Endothelial cell (in vitro differentiated cells): ENCODE data around the gene NPTN. TPM values are rescaled to one million over a fixed set of nuclear protein-coding genes. Genes with fewer than 3 reads are reported as not detected.
"Not testable (repeated sequence)": the region's sequence is repeated elsewhere in the genome, so short reads cannot be mapped to it uniquely, and the experiment has no call there.

Experiments used
- DNase-seq: peaks from one replicate; pipeline ENCODE4 v3.0.0; 2021; ENCODE audit warnings: low spot score
- H3K27ac Mint-ChIP-seq: one replicate; pipeline ENCODE4 v1.8.0; 2021; ENCODE audit warnings: mixed read lengths, inconsistent platforms; ENCODE audit not compliant: unreplicated experiment
- H3K27me3 Mint-ChIP-seq: one replicate; pipeline ENCODE4 v1.8.0; 2021; ENCODE audit warnings: mild to moderate bottlenecking, moderate library complexity, mixed read lengths, inconsistent platforms; ENCODE audit not compliant: unreplicated experiment
- H3K36me3 Mint-ChIP-seq: one replicate; pipeline ENCODE4 v1.8.0; 2021; ENCODE audit warnings: mild to moderate bottlenecking, low read depth, mixed read lengths, inconsistent platforms; ENCODE audit not compliant: unreplicated experiment
- H3K4me1 Mint-ChIP-seq: one replicate; pipeline ENCODE4 v1.8.0; 2021; ENCODE audit warnings: mild to moderate bottlenecking, mixed read lengths, inconsistent platforms; ENCODE audit not compliant: unreplicated experiment
- H3K4me3 Mint-ChIP-seq: one replicate; pipeline ENCODE4 v1.8.0; 2021; ENCODE audit warnings: mild to moderate bottlenecking, mixed read lengths, inconsistent platforms; ENCODE audit not compliant: unreplicated experiment
- H3K9me3 Mint-ChIP-seq: one replicate; pipeline ENCODE4 v1.8.0; 2021; ENCODE audit warnings: mixed read lengths, inconsistent platforms; ENCODE audit not compliant: unreplicated experiment
- total RNA-seq: library from RNA; stranded (reverse); fragmentation: NEBNext Ultra II Directional; extraction: Animal tissue kit (Norgen Biotek cat#: 25700); gene quantifications from one replicate; pipeline ENCODE4 v1.2.1, GENCODE V29; 2021; ENCODE audit not compliant: unreplicated experiment
- TF ChIP-seq, protein P1 (sequence below): fragments of 200-600 bp; sonication (generic); IDR thresholded peaks from one replicate; pipeline ENCODE4 v1.5.0; 2021; ENCODE audit warnings: antibody characterized with exemption; ENCODE audit not compliant: unreplicated experiment

The NPTN gene
- total RNA-seq, 1 donor from 2014 or later: 223 TPM

DNA sequence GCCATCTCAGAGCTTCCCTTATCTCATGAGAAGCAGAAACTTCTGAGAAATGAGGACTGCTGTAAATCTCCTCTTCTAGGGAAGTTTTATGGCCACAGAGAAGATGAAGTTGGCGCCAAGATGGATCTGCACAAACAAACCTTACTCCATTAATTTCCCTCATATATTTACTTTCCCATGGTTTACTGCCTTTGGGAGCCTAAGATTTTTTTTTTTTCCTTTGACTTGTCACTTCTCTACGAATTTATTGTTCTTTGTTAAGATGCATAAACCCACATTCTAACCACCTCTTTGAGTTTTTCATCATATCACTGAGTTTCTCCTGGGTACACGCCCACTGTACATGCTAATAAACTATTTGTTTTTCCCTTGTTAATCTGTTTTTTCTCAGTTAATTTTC, 21.5 kb upstream of the NPTN start:
- Mint-ChIP-seq H3K36me3 (no peaks in the 10 kb centered on the region), H3K4me1 (peaks cover 6% of the 10 kb centered on the region), H3K27me3 (no peaks in the 10 kb centered on the region), H3K4me3 (no peak overlapping the region), H3K9me3 (no peaks in the 10 kb centered on the region), H3K27ac (no peak overlapping the region)
- TF ChIP-seq, protein P1, sequence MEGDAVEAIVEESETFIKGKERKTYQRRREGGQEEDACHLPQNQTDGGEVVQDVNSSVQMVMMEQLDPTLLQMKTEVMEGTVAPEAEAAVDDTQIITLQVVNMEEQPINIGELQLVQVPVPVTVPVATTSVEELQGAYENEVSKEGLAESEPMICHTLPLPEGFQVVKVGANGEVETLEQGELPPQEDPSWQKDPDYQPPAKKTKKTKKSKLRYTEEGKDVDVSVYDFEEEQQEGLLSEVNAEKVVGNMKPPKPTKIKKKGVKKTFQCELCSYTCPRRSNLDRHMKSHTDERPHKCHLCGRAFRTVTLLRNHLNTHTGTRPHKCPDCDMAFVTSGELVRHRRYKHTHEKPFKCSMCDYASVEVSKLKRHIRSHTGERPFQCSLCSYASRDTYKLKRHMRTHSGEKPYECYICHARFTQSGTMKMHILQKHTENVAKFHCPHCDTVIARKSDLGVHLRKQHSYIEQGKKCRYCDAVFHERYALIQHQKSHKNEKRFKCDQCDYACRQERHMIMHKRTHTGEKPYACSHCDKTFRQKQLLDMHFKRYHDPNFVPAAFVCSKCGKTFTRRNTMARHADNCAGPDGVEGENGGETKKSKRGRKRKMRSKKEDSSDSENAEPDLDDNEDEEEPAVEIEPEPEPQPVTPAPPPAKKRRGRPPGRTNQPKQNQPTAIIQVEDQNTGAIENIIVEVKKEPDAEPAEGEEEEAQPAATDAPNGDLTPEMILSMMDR: no peak
- no peak for DNase-seq

DNA sequence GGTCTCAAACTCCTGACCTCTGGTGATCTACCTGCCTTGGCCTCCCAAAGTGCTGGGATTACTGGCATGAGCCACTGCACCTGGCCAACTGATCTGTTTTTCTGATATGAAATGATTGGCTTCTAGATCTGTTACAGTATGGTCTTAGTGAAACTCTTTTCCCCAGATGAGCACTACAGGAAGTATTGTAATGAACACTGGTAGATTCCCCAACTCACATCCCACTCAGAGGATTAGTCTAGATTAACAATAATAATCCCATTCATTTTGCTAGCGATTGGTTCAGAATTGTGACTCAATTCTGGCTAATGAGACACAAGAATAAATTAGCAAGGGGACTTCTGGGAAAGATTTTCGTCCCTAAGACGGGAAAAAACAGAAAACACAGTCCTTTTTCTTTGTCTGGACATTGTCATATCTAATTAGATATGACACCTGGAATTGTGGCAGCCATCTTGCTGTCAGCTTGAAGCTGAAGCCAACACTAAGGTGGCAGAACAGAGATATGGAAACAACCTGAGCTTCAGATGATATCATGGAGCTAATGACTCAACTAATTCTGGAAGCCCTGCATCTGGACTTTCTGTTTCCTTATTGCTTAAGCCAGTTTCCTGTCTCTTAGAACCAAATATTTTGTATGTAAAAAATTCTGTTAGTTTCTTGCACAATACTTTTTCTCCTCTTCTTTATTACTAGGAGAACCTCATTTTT, 17.4 kb upstream of the NPTN start:
- no peak for DNase-seq
- TF ChIP-seq, protein P1: no peak
- Mint-ChIP-seq H3K27ac (no peak overlapping the region), H3K36me3 (no peaks in the 10 kb centered on the region), H3K27me3 (no peaks in the 10 kb centered on the region), H3K9me3 (no peaks in the 10 kb centered on the region), H3K4me3 (no peak overlapping the region), H3K4me1 (peaks cover 2% of the 10 kb centered on the region)

DNA sequence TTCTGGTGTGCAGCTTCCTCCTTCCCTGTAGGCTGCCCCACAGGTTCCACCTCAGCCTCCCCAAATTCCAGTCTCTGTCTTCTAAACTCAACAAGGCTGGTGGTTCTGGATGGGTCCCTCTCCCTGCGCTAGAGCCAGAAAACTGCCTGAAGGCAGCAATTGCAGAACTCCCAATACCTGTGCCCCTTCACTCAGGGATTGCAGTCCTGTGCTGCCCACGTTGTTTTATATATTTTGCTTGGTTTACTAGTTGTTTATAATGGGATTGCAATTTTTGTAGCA, 14.8 kb upstream of the NPTN start:
- TF ChIP-seq, protein P1: no peak
- DNase-seq: no peak
- H3K4me1 Mint-ChIP-seq: peaks cover 2% of the 10 kb centered on the region
- H3K4me3 Mint-ChIP-seq: no peak overlapping the region
- H3K27ac Mint-ChIP-seq: no peak overlapping the region
- H3K9me3 Mint-ChIP-seq: no peaks in the 10 kb centered on the region
- no peaks in the 10 kb centered on the region for H3K27me3 Mint-ChIP-seq
- H3K36me3 Mint-ChIP-seq: no peaks in the 10 kb centered on the region

DNA sequence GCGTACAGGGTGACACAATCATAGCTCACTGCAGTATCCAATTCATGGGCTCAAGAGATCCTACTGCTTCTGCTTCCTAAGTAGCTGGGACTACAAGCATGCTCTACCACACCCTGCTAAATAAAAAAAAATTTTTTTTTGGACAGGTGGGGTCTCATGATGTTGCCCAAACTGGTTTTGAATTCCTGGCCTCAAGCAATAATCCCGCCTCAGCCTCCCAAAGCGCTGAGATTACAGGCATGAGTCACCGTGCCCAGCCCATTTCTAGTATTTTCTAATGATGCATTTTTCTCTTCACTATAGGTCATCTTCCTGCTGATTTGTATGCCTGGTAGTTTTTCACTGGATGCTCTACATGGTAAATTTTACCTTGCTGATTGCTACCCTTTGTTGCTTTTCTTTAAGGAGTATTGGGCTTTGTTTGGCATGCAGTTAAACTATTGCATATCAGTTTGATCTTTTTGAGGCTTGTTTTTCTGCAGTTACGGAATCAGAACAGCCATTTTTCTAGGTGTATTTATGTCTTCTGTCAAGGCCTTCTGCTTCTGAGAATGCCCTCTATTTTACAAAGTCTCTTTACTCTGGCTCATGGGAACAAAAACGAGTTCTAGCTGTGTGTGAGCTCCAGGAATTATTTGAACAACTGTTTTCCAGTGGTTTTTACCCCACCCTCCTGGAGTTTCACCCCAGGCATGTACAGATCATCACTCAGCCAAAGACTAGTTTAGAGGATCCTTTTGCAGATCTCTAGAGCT, 14.2 kb upstream of the NPTN start:
- Mint-ChIP-seq H3K4me3 (no peak overlapping the region), H3K4me1 (peaks cover 2% of the 10 kb centered on the region), H3K9me3 (no peaks in the 10 kb centered on the region), H3K27ac (no peak overlapping the region), H3K27me3 (no peaks in the 10 kb centered on the region), H3K36me3 (no peaks in the 10 kb centered on the region)
- TF ChIP-seq, protein P1: no peak
- no peak for DNase-seq

DNA sequence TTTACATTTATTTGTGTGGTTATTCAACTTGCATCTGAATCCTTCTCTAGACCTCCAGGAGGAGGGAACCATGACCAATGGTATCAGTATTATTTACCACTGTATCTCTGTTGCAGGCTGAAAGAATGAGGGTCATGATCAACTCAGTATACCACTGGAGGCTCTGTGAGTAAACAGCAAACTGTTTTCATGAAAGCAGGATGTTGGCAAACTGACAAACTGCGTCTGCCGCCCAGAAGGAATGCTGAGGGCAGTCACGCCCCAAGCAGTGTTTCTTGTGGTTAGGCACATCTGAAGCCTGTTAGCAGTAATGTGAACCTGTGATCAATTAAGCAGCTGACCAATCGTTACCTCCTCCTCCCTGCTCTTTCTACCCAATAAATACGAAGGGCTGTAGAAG, 6.3 kb upstream of the NPTN start:
- not testable (repeated sequence) for H3K27me3 Mint-ChIP-seq, H3K9me3 Mint-ChIP-seq, H3K4me3 Mint-ChIP-seq, DNase-seq, H3K36me3 Mint-ChIP-seq, H3K27ac Mint-ChIP-seq
- H3K4me1 Mint-ChIP-seq: peaks cover 19% of the 10 kb centered on the region
